Ecto neural progenitor cell (in vitro differentiated cells): ENCODE data around the gene MLST8.
"Not testable (repeated sequence)": the region's sequence is repeated elsewhere in the genome, so short reads cannot be mapped to it uniquely, and the experiment has no call there.

Experiments
- DNase-seq: peaks from one replicate; pipeline ENCODE4 v3.0.0-alpha.2; 2018; ENCODE audit warnings: low spot score

Gene MLST8

GRCh38 chr16:2232094-2232990, 27.1 kb downstream of the MLST8 start:
- no peak for DNase-seq

- DNase-seq = no peak
Measured at GRCh38 chr16:2233046-2233775, 28.0 kb downstream of the MLST8 start.

- DNase-seq = no peak
Measured at GRCh38 chr16:2233872-2234812, 28.9 kb downstream of the MLST8 start.

GRCh38 chr16:2234813-2235170, 29.5 kb downstream of the MLST8 start:
- DNase-seq = no peak

- no peak for DNase-seq
Measured at GRCh38 chr16:2235234-2235651, 30.0 kb downstream of the MLST8 start.

- DNase-seq = no peak
Measured at GRCh38 chr16:2235695-2236336, 30.6 kb downstream of the MLST8 start.

GRCh38 chr16:2236337-2237101, 31.3 kb downstream of the MLST8 start, which contains the start of gene DNASE1L2:
TSS of gene DNASE1L2 (plus strand) at chr16:2236444. CDS start at chr16:2236817, 373 bp downstream.
- DNase-seq = peak; percentile 75

- DNase-seq = no peak
Measured at GRCh38 chr16:2237102-2237482, 31.8 kb downstream of the MLST8 start.

- no peak for DNase-seq
Measured at GRCh38 chr16:2237493-2238149, 32.4 kb downstream of the MLST8 start.

- DNase-seq = no peak
Measured at GRCh38 chr16:2238150-2238837, 33.0 kb downstream of the MLST8 start.

GRCh38 chr16:2238838-2239675, 33.8 kb downstream of the MLST8 start:
- peak; percentile 64 for DNase-seq

GRCh38 chr16:2240331-2240730, 35.1 kb downstream of the MLST8 start:
- not testable (repeated sequence) for DNase-seq

GRCh38 chr16:2242598-2242997, 37.3 kb downstream of the MLST8 start:
- no peak for DNase-seq

- DNase-seq = no peak
Measured at GRCh38 chr16:2243031-2243528, 37.8 kb downstream of the MLST8 start.

GRCh38 chr16:2243781-2244180, 38.5 kb downstream of the MLST8 start:
- DNase-seq = no peak

- DNase-seq = no peak
Measured at GRCh38 chr16:2244301-2244700, 39.0 kb downstream of the MLST8 start.

GRCh38 chr16:2244926-2245795, 39.9 kb downstream of the MLST8 start:
- DNase-seq = no peak
